CD14-positive monocyte (primary cell): ENCODE data around the gene SUSD4. TPM values are rescaled to one million over a fixed set of nuclear protein-coding genes. Genes with fewer than 3 reads are reported as not detected.

Experiments
- DNase-seq, 3 donors: peaks; one replicate each; pipeline ENCODE4 v3.0.0-alpha.2; 2011 to 2022
- H2AFZ ChIP-seq: 2 replicates; pipeline ENCODE4 v1.6.0; 2012; ENCODE audit warnings: mild to moderate bottlenecking, low read depth, low read length, inconsistent platforms; ENCODE audit not compliant: insufficient read depth, poor library complexity, severe bottlenecking
- H3K27ac ChIP-seq, 2 donors: 1 replicate in 1 of 2; 2 replicates in 1 of 2; pipeline ENCODE4 v1.5.1; 2012 to 2013; ENCODE audit warnings: low read length in 2 of 2, control low read depth in 1 of 2, inconsistent platforms in 1 of 2, low read depth in 1 of 2, mild to moderate bottlenecking in 1 of 2
- H3K27me3 ChIP-seq, 2 donors: one replicate each; pipeline versions ENCODE4 v1.6.0 to v1.6.1; 2011 to 2013; ENCODE audit warnings: low read length in 2 of 2; ENCODE audit not compliant: control insufficient read depth in 2 of 2, insufficient read depth in 2 of 2
- H3K36me3 ChIP-seq, 2 donors: replicated peaks in 1 of 2; 1 replicate in 1 of 2; 2 replicates in 1 of 2; pipeline versions ENCODE4 v1.5.1 to v1.6.1; 2012 to 2013; ENCODE audit warnings: low read length in 2 of 2, control low read depth in 1 of 2, inconsistent platforms in 1 of 2, mild to moderate bottlenecking in 1 of 2; ENCODE audit not compliant: insufficient read depth in 2 of 2, control insufficient read depth in 1 of 2
- H3K4me1 ChIP-seq, 2 donors: 1 replicate in 1 of 2; 2 replicates in 1 of 2; pipeline versions ENCODE4 v1.5.1 to v1.6.1; 2012 to 2013; ENCODE audit warnings: low read length in 2 of 2, control low read depth in 1 of 2, inconsistent platforms in 1 of 2, mild to moderate bottlenecking in 1 of 2, moderate library complexity in 1 of 2; ENCODE audit not compliant: insufficient read depth in 2 of 2, control insufficient read depth in 1 of 2
- H3K4me2 ChIP-seq: replicated peaks from 2 replicates; pipeline ENCODE3; 2012; ENCODE audit warnings: low read length, moderate library complexity, mild to moderate bottlenecking; ENCODE audit not compliant: poor library complexity, severe bottlenecking; ENCODE audit errors: extremely low read depth
- H3K4me3 ChIP-seq, 3 experiments: fragments of 200-600 bp in 1 of 3; sonication (generic) in 1 of 3; replicated peaks in 1 of 3; 1 replicate in 2 of 3; 2 replicates in 1 of 3; pipeline ENCODE4 v1.5.1; 2011 to 2013; ENCODE audit warnings: low read length in 3 of 3, mild to moderate bottlenecking in 3 of 3, control low read depth in 2 of 3, low read depth in 2 of 3, inconsistent platforms in 1 of 3, moderate library complexity in 1 of 3
- H3K79me2 ChIP-seq: 2 replicates; pipeline ENCODE4 v1.6.0; 2012; ENCODE audit warnings: mild to moderate bottlenecking, control low read depth, inconsistent platforms, low read length, moderate library complexity; ENCODE audit not compliant: insufficient read depth
- H3K9ac ChIP-seq: 2 replicates; pipeline ENCODE4 v1.6.0; 2017; ENCODE audit warnings: low read length, mild to moderate bottlenecking; ENCODE audit not compliant: insufficient read depth, poor library complexity, severe bottlenecking
- H3K9me3 ChIP-seq, 2 donors: replicated peaks in 1 of 2; 1 replicate in 1 of 2; 2 replicates in 1 of 2; pipeline versions ENCODE4 v1.5.1 to v1.6.1; 2012 to 2013; ENCODE audit warnings: low read length in 2 of 2, control low read depth in 1 of 2; ENCODE audit not compliant: control insufficient read depth in 1 of 2, insufficient read depth in 1 of 2
- H4K20me1 ChIP-seq: 2 replicates; pipeline ENCODE4 v1.6.0; 2012; ENCODE audit warnings: mild to moderate bottlenecking, low read length, control low read depth, moderate library complexity; ENCODE audit not compliant: insufficient read depth
- H3K27ac Mint-ChIP-seq, 7 donors: one replicate each; pipeline ENCODE4 v1.8.0; 2020; ENCODE audit warnings: mild to moderate bottlenecking in 7 of 7, mixed read lengths in 7 of 7, moderate library complexity in 6 of 7, inconsistent platforms in 2 of 7
- H3K27me3 Mint-ChIP-seq, 3 donors: one replicate each; pipeline ENCODE4 v1.8.0; 2021 to 2022; ENCODE audit warnings: low read depth in 3 of 3, mild to moderate bottlenecking in 3 of 3, mixed read lengths in 3 of 3, moderate library complexity in 3 of 3, inconsistent platforms in 1 of 3
- H3K36me3 Mint-ChIP-seq, 2 donors: one replicate each; pipeline ENCODE4 v1.8.0; 2020; ENCODE audit warnings: mixed read lengths in 2 of 2, inconsistent platforms in 1 of 2, mild to moderate bottlenecking in 1 of 2
- H3K4me1 Mint-ChIP-seq: one replicate; pipeline ENCODE4 v1.8.0; 2020; ENCODE audit warnings: mild to moderate bottlenecking, mixed read lengths
- H3K4me3 Mint-ChIP-seq, 2 donors: one replicate each; pipeline ENCODE4 v1.8.0; 2020; ENCODE audit warnings: mild to moderate bottlenecking in 2 of 2, mixed read lengths in 2 of 2, moderate library complexity in 1 of 2
- H3K9me3 Mint-ChIP-seq, 7 donors: one replicate each; pipeline ENCODE4 v1.8.0; 2020 to 2022; ENCODE audit warnings: mixed read lengths in 7 of 7, mild to moderate bottlenecking in 6 of 7, moderate library complexity in 6 of 7, inconsistent platforms in 2 of 7
- CTCF ChIP-seq: fragments of 200-600 bp; IDR thresholded peaks from one replicate; pipeline ENCODE4 v1.8.0; 2022; ENCODE audit warnings: antibody characterized with exemption, mild to moderate bottlenecking
- WGBS: methylation state at CpG from one replicate; pipeline ENCODE4 v1.1.5; 2013; ENCODE audit warnings: missing lambda C conversion rate; ENCODE audit not compliant: insufficient coverage; 5-methylcytosine and 5-hydroxymethylcytosine counted together
- intact Hi-C, 2 donors: fragments of 100-400 bp; cut with micrococcal nuclease; formaldehyde crosslinking; loops; one replicate each; pipeline versions ENCODE4 v1.15.0 to v1.15.1; 2023
- polyA plus RNA-seq, 3 donors: library from polyadenylated mRNA; depleted of rRNA in 1 of 3; unstranded in 2 of 3; stranded (reverse) in 1 of 3; fragments of 300-500 nt in 2 of 3; fragments of >200 nt in 1 of 3; fragmentation: Illumina TruSeq in 2 of 3; gene quantifications; 1 replicate in 2 of 3; 2 replicates in 1 of 3; pipeline ENCODE4 v1.2.3, GENCODE V29; 2012 to 2021

SUSD4 gene
- polyA plus RNA-seq, 3 donors, result 0.34 to 0.92 (median 0.50) TPM

- H3K4me3 ChIP-seq, result no peak overlapping the region
- H3K36me3 ChIP-seq, result no peaks in the 10 kb centered on the region
- Mint-ChIP-seq H3K9me3 (no peaks in the 10 kb centered on the region), H3K27me3 (peaks cover 7 to 14% (median 11%) of the 10 kb centered on the region in 3 donors), H3K36me3 (no peaks in the 10 kb centered on the region), H3K4me3 (peak overlapping the region in 1 of 2 donors; percentile 19), H3K4me1 (peaks cover 3% of the 10 kb centered on the region), H3K27ac (peak overlapping the region in 2 of 7 donors; percentile 2 to 43)
- H2AFZ ChIP-seq, result no peak overlapping the region
- no peak overlapping the region for H3K9ac ChIP-seq
- WGBS, result 53% methylated on average over 3 of the region's 3 CpGs
- no peak overlapping the region for H3K4me2 ChIP-seq
- no peaks in the 10 kb centered on the region for H3K79me2 ChIP-seq
- no peaks in the 10 kb centered on the region for H3K4me1 ChIP-seq
- no peaks in the 10 kb centered on the region for H4K20me1 ChIP-seq
- DNase-seq, result peak in 2 of 3 donors; percentile 6 to 10
- no peak for TF ChIP-seq CTCF
- no peaks in the 10 kb centered on the region for H3K9me3 ChIP-seq
- no peak overlapping the region for H3K27ac ChIP-seq
- H3K27me3 ChIP-seq, result peaks cover 0 to 2% of the 10 kb centered on the region in 2 donors
- intact Hi-C loops, result no loop called here
These were observed 97.3 kb downstream of the SUSD4 start for GRCh38 chr1:223266632-223267172.

DNA sequence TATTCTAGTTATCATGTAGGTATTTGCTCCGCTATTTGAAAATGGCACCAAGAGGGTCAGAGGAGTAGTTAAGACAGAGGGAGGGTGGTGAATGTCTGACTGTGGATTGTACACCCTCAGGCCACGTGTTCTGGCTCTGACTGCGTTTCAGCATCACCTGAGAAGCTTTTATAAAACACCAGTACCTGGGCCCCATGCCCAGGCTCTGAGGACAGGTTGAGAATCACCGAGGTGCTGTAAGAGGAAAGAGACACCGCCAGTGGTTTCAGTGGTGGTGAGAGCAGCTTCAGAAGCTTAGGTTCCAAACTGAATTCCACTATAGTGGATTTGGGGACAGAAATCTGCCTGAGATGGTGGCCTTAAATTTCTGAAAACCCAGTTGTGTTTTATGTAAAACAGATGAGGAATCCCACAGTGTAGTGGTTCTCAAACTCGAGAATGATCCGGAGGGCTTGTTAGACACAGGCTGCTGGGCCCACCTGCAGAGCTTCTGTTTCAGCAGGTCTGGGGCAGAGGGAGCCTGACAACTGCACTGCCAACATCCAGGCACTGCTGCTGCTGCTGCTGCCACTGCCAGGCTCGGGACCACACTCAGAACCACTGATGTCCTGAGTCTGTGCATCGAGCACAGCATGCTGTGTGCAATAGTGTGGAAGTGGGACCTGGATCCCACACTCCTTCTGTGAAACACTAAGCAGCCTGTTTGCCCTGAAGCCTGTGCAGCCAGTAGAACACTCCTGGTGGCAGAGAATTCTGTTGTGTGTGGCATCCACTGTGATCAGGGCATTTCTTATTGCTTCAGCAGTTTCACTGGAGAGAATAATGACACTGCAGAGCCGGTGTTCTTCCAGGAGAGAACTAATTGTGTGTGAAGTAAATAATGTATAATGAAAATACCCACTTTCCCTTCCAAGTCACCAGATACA, 98.7 kb downstream of the SUSD4 start:
- peaks cover 3% of the 10 kb centered on the region for H3K4me1 Mint-ChIP-seq
- Histone ChIP-seq H3K9me3 (no peaks in the 10 kb centered on the region), H3K9ac (no peak overlapping the region), H3K4me2 (no peak overlapping the region), H3K4me3 (no peak overlapping the region), H3K36me3 (no peaks in the 10 kb centered on the region), H3K27ac (no peak overlapping the region), H3K79me2 (no peaks in the 10 kb centered on the region), H3K27me3 (peaks cover 0 to 2% of the 10 kb centered on the region in 2 donors), H3K4me1 (no peaks in the 10 kb centered on the region), H4K20me1 (no peaks in the 10 kb centered on the region), H2AFZ (no peak overlapping the region)
- intact Hi-C loops, result no loop called here
- DNase-seq, result no peak
- no peaks in the 10 kb centered on the region for H3K9me3 Mint-ChIP-seq
- H3K27me3 Mint-ChIP-seq, result peaks cover 8 to 17% (median 11%) of the 10 kb centered on the region in 3 donors
- 95% methylated on average over 4 of the region's 10 CpGs for WGBS
- no peak overlapping the region for H3K27ac Mint-ChIP-seq
- H3K4me3 Mint-ChIP-seq, result no peak overlapping the region
- no peaks in the 10 kb centered on the region for H3K36me3 Mint-ChIP-seq
- no peak for TF ChIP-seq CTCF
